HCT116 (cell line): ENCODE results near the gene SLC22A23. TPM values are rescaled to one million over a fixed set of nuclear protein-coding genes. Genes with fewer than 3 reads are reported as not detected.

Experiments
- ATAC-seq: fragments of 200-7000 bp; cut with Tn5 transposase; 2 replicates; pipeline ENCODE4 v1.9.1; 2020; ENCODE audit warnings: mild to moderate bottlenecking, moderate library complexity
- BruUV-seq: library from RNA; stranded (reverse); fragments of 400-500 nt; replicated peaks from 2 replicates; lab custom pipeline; 2021; lab: Mats Ljungman, UMichigan
- CTCF ChIA-PET: fragments of 300-600 bp; sonication (Branson Sonifier 250); formaldehyde crosslinking; loops from one replicate; lab custom pipeline; 2021; ENCODE audit warnings: antibody characterized with exemption; lab: Charles Lee
- POLR2A ChIA-PET: fragments of 300-600, 350-600 bp; sonication (Branson Sonifier 250); formaldehyde crosslinking; loops from one replicate; lab custom pipeline; 2021; ENCODE audit warnings: antibody characterized with exemption; lab: Charles Lee
- RAD21 ChIA-PET, 2 experiments: fragments of 300-600 bp; sonication (Branson Sonifier 250); formaldehyde crosslinking; loops; one replicate each; lab custom pipeline; 2023; ENCODE audit warnings: low total read pairs in 2 of 2; ENCODE audit not compliant: uncharacterized antibody in 2 of 2, unreplicated experiment in 2 of 2, low non-redundant PET in 1 of 2; lab: Charles Lee
- DNase-seq: peaks from one replicate; pipeline ENCODE4 v3.0.0-alpha.2; 2010; ENCODE audit warnings: low read depth, low spot score
- H2AFZ ChIP-seq: fragments of 200-600 bp; shearing (Covaris generic), sonication (generic); 2 replicates; pipeline ENCODE4 v1.6.1; 2017; ENCODE audit warnings: low read depth, mixed run types, mixed read lengths, antibody characterized with exemption, low read length; ENCODE audit not compliant: poor library complexity, severe bottlenecking
- H3K27ac ChIP-seq: 2 replicates; pipeline ENCODE4 v1.5.1; 2012; ENCODE audit warnings: low read depth, low read length
- H3K27me3 ChIP-seq: fragments of 200-600 bp; sonication (generic); 2 replicates; pipeline ENCODE4 v1.6.1; 2016; ENCODE audit warnings: mixed run types, low read length, mixed read lengths; ENCODE audit not compliant: insufficient read depth
- H3K36me3 ChIP-seq, 2 experiments: fragments of 200-500 bp in 1 of 2; fragments of 200-600 bp in 1 of 2; sonication (Bioruptor generic) in 1 of 2; sonication (generic) in 1 of 2; 2 replicates each; pipeline versions ENCODE4 v1.5.1 to v1.6.1; 2014 to 2016; ENCODE audit warnings: low read length in 2 of 2, inconsistent platforms in 1 of 2, mixed read lengths in 1 of 2, mixed run types in 1 of 2; ENCODE audit not compliant: insufficient read depth in 2 of 2, control insufficient read depth in 1 of 2
- H3K4me1 ChIP-seq, 2 experiments: fragments of 200-600 bp in 1 of 2; sonication (generic) in 1 of 2; 2 replicates each; pipeline versions ENCODE4 v1.5.1 to v1.6.1; 2012 to 2017; ENCODE audit warnings: low read length in 2 of 2, inconsistent platforms in 1 of 2, mild to moderate bottlenecking in 1 of 2, mixed read lengths in 1 of 2, mixed run types in 1 of 2, moderate library complexity in 1 of 2; ENCODE audit not compliant: insufficient read depth in 2 of 2, control insufficient read depth in 1 of 2
- H3K4me2 ChIP-seq: fragments of 200-600 bp; sonication (generic); 2 replicates; pipeline ENCODE4 v1.6.1; 2017; ENCODE audit warnings: mixed run types, low read length, mixed read lengths
- H3K4me3 ChIP-seq, 2 experiments: fragments of 200-600 bp in 1 of 2; sonication (generic) in 1 of 2; replicated peaks in 1 of 2; 2 replicates each; pipeline ENCODE4 v1.5.1; 2011 to 2016; ENCODE audit warnings: low read length in 2 of 2, control low read depth in 1 of 2, low read depth in 1 of 2, mild to moderate bottlenecking in 1 of 2, mixed read lengths in 1 of 2, mixed run types in 1 of 2
- H3K79me2 ChIP-seq: fragments of 200-600 bp; sonication (generic); 2 replicates; pipeline ENCODE4 v1.6.1; 2017; ENCODE audit warnings: mild to moderate bottlenecking, mixed run types, low read length, moderate library complexity, mixed read lengths; ENCODE audit not compliant: insufficient read depth
- H3K9ac ChIP-seq: fragments of 200-600 bp; sonication (generic); 2 replicates; pipeline ENCODE4 v1.6.1; 2016; ENCODE audit warnings: low read length, mixed read lengths
- H3K9me2 ChIP-seq: fragments of 200-600 bp; sonication (generic), shearing (Covaris generic); 2 replicates; pipeline ENCODE4 v1.6.1; 2017; ENCODE audit warnings: mixed run types, mild to moderate bottlenecking, moderate library complexity; ENCODE audit not compliant: insufficient read depth
- H3K9me3 ChIP-seq, 2 experiments: fragments of 200-500 bp in 1 of 2; fragments of 200-600 bp in 1 of 2; sonication (Bioruptor generic) in 1 of 2; sonication (generic) in 1 of 2; 2 replicates each; pipeline ENCODE4 v1.6.1; 2014 to 2017; ENCODE audit warnings: low read length in 2 of 2, mixed read lengths in 2 of 2, inconsistent platforms in 1 of 2, low read depth in 1 of 2, mild to moderate bottlenecking in 1 of 2, mixed run types in 1 of 2, moderate library complexity in 1 of 2; ENCODE audit not compliant: control insufficient read depth in 1 of 2, insufficient read depth in 1 of 2
- H4K20me1 ChIP-seq: fragments of 200-600 bp; sonication (generic), shearing (Covaris generic); 2 replicates; pipeline ENCODE4 v1.6.1; 2017; ENCODE audit warnings: mixed run types, mild to moderate bottlenecking, moderate library complexity; ENCODE audit not compliant: insufficient read depth
- CBX3 ChIP-seq: IDR thresholded peaks from 2 replicates; pipeline ENCODE4 v1.6.1; 2012; ENCODE audit warnings: low read depth
- CEBPB ChIP-seq: IDR thresholded peaks from 2 replicates; pipeline ENCODE4 v1.6.1; 2012; ENCODE audit warnings: low read depth
- CTCF ChIP-seq, 3 experiments: fragments of 200-600 bp in 1 of 3; sonication (generic) in 1 of 3; IDR thresholded peaks in 2 of 3; conservative IDR thresholded peaks in 1 of 3; 2 replicates each; pipeline ENCODE4 v1.5.1; 2012 to 2017; ENCODE audit warnings: low read depth in 2 of 3, low read length in 2 of 3, antibody characterized with exemption in 1 of 3, borderline replicate concordance in 1 of 3, control low read depth in 1 of 3, mild to moderate bottlenecking in 1 of 3, mixed read lengths in 1 of 3, mixed run types in 1 of 3, moderate library complexity in 1 of 3; ENCODE audit not compliant: insufficient read depth in 1 of 3
- EGR1 ChIP-seq: IDR thresholded peaks from 2 replicates; pipeline ENCODE4 v1.6.1; 2012; ENCODE audit warnings: low read depth
- ELF1 ChIP-seq: IDR thresholded peaks from 2 replicates; pipeline ENCODE4 v1.6.1; 2012; ENCODE audit warnings: low read depth, borderline replicate concordance
- FOSL1 ChIP-seq: IDR thresholded peaks from 2 replicates; pipeline ENCODE4 v1.6.1; 2012; ENCODE audit warnings: low read depth
- JUND ChIP-seq: IDR thresholded peaks from 2 replicates; pipeline ENCODE4 v1.6.1; 2012
- SIN3A ChIP-seq: IDR thresholded peaks from 2 replicates; pipeline ENCODE4 v1.6.1; 2012; ENCODE audit warnings: low read depth
- SP1 ChIP-seq: IDR thresholded peaks from 2 replicates; pipeline ENCODE4 v1.6.1; 2012; ENCODE audit warnings: low read depth
- ZNF274 ChIP-seq: fragments of 200-500 bp; sonication (Bioruptor generic); IDR thresholded peaks from 2 replicates; pipeline ENCODE4 v1.6.1; 2014; ENCODE audit warnings: mild to moderate bottlenecking, low read depth, low read length, inconsistent platforms
- intact Hi-C: fragments of 100-400 bp; cut with micrococcal nuclease; formaldehyde crosslinking; loops from 2 replicates; pipeline ENCODE4 v1.10.0; 2022
- total RNA-seq: library from RNA; stranded (reverse); gene quantifications from one replicate; pipeline ENCODE4 v1.2.1, GENCODE V29; 2021; ENCODE audit not compliant: unreplicated experiment
- TF ChIP-seq, protein P1 (sequence below): IDR thresholded peaks from 2 replicates; pipeline ENCODE4 v1.6.1; 2011; ENCODE audit warnings: mild to moderate bottlenecking, low read length, moderate library complexity; ENCODE audit not compliant: insufficient replicate concordance; ENCODE audit errors: extremely low read depth
- TF ChIP-seq, protein P2 (sequence below): IDR thresholded peaks from 2 replicates; pipeline ENCODE4 v1.6.1; 2012

The SLC22A23 gene
- total RNA-seq, 1 experiment from 2014 or later: 11.5 TPM

DNA sequence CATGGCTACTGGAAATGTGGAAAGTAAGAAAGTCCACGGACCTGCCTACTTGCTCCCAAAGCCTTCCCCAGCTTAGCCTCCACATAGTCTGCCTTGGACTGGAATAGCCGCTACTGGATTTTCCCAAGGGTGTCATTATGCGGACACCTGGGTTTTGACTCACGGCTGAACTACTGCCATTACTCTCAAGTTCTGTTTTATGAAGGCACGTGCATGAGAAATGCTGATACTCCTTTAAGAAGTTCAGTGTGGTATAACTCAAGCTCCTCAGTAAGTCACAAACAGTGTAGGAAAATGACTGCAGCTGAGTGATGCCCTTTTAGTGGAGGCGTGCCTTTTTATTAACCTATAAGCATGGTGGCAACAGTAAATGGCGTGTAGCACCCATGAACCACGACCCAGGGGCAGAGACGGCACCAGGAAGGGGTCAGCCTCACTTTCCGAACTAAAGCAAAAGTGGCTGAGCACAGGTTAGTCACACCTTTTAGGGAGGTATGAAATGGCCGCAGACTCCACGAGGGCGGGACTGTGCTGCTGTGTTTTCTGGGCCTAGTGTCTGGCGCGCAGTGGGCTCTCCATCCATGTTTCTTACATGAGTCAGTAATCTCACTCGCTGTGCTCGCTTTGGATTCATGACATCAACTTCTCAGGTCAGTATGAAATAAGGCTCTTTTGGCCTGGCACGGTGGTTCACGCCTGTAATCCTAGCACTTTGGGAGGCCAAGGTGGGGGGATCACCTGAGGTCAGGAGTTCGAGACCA is 174.2 kb downstream of the SLC22A23 start:
- no peaks in the 10 kb centered on the region for H3K79me2 ChIP-seq
- H2AFZ ChIP-seq: no peak overlapping the region
- H3K36me3 ChIP-seq: no peaks in the 10 kb centered on the region
- intact Hi-C loops: no loop called here
- H3K9ac ChIP-seq: no peak overlapping the region
- H3K9me3 ChIP-seq: no peaks in the 10 kb centered on the region
- H4K20me1 ChIP-seq: no peaks in the 10 kb centered on the region
- no peaks in the 10 kb centered on the region for H3K9me2 ChIP-seq
- CTCF ChIA-PET: no interaction called here
- no TSS peak for BruUV-seq
- H3K4me1 ChIP-seq: no peaks in the 10 kb centered on the region
- POLR2A ChIA-PET: no interaction called here
- no peak overlapping the region for H3K4me2 ChIP-seq
- ATAC-seq (no peak), DNase-seq (no peak)
- no peak overlapping the region for H3K27ac ChIP-seq
- TF ChIP-seq ZNF274 (no peak), CTCF (IDR thresholded peaks at IDR 0.05 in 2 of 3, conservative IDR thresholded peaks at IDR 0.05 in 1 of 3; ENCODE audit: borderline replicate concordance in 1 of 3, insufficient read depth in 1 of 3, low read depth in 2 of 3, low read length in 2 of 3) (no peak), EGR1 (no peak), SIN3A (no peak), SP1 (no peak), CEBPB (no peak), FOSL1 (no peak), CBX3 (no peak), ELF1 (no peak), JUND (no peak)
- TF ChIP-seq, protein P1, sequence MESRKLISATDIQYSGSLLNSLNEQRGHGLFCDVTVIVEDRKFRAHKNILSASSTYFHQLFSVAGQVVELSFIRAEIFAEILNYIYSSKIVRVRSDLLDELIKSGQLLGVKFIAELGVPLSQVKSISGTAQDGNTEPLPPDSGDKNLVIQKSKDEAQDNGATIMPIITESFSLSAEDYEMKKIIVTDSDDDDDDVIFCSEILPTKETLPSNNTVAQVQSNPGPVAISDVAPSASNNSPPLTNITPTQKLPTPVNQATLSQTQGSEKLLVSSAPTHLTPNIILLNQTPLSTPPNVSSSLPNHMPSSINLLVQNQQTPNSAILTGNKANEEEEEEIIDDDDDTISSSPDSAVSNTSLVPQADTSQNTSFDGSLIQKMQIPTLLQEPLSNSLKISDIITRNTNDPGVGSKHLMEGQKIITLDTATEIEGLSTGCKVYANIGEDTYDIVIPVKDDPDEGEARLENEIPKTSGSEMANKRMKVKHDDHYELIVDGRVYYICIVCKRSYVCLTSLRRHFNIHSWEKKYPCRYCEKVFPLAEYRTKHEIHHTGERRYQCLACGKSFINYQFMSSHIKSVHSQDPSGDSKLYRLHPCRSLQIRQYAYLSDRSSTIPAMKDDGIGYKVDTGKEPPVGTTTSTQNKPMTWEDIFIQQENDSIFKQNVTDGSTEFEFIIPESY: no peak
- TF ChIP-seq, protein P2, sequence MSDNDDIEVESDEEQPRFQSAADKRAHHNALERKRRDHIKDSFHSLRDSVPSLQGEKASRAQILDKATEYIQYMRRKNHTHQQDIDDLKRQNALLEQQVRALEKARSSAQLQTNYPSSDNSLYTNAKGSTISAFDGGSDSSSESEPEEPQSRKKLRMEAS: no peak
- RAD21 ChIA-PET: no interaction called here
- no peaks in the 10 kb centered on the region for H3K27me3 ChIP-seq
- H3K4me3 ChIP-seq: no peak overlapping the region
